Liver (tissue), 9 donors: Measurements from ENCODE around the gene SLC22A5. TPM values are rescaled to one million over a fixed set of nuclear protein-coding genes. Genes with fewer than 3 reads are reported as not detected.
"Not testable (repeated sequence)": the region's sequence is repeated elsewhere in the genome, so short reads cannot be mapped to it uniquely, and the experiment has no call there.

ENCODE experiments used
- DNase-seq: peaks from one replicate; pipeline ENCODE4 v3.0.0-alpha.2; 2017; ENCODE audit warnings: low spot score
- H3K27ac ChIP-seq, 2 donors: one replicate each; pipeline ENCODE4 v1.7.0; 2013; ENCODE audit warnings: inconsistent platforms in 2 of 2, low read length in 2 of 2, control low read depth in 1 of 2, low read depth in 1 of 2, mild to moderate bottlenecking in 1 of 2
- H3K27me3 ChIP-seq, 4 donors: one replicate each; pipeline versions ENCODE4 v1.6.1 to v1.7.0; 2013; ENCODE audit warnings: low read length in 3 of 4, inconsistent platforms in 1 of 4, mild to moderate bottlenecking in 1 of 4, moderate library complexity in 1 of 4; ENCODE audit not compliant: control insufficient read depth in 4 of 4, insufficient read depth in 4 of 4
- H3K36me3 ChIP-seq, 4 donors: one replicate each; pipeline versions ENCODE4 v1.6.1 to v1.7.0; 2013; ENCODE audit warnings: low read length in 3 of 4, mild to moderate bottlenecking in 3 of 4, low read depth in 1 of 4, moderate library complexity in 1 of 4; ENCODE audit not compliant: control insufficient read depth in 4 of 4, insufficient read depth in 3 of 4
- H3K4me1 ChIP-seq, 4 donors: one replicate each; pipeline versions ENCODE4 v1.6.1 to v1.7.0; 2013; ENCODE audit warnings: low read length in 3 of 4, mild to moderate bottlenecking in 3 of 4, moderate library complexity in 1 of 4; ENCODE audit not compliant: control insufficient read depth in 4 of 4, insufficient read depth in 4 of 4
- H3K4me3 ChIP-seq, 3 donors: one replicate each; pipeline versions ENCODE4 v1.6.1 to v1.7.0; 2013; ENCODE audit warnings: low read length in 3 of 3, control low read depth in 1 of 3, low read depth in 1 of 3, mild to moderate bottlenecking in 1 of 3
- H3K9ac ChIP-seq, 2 donors: one replicate each; pipeline ENCODE4 v1.7.0; 2013; ENCODE audit warnings: low read length in 2 of 2, mild to moderate bottlenecking in 2 of 2, moderate library complexity in 2 of 2, control low read depth in 1 of 2, low read depth in 1 of 2
- H3K9me3 ChIP-seq, 4 donors: one replicate each; pipeline versions ENCODE4 v1.6.1 to v1.7.0; 2013; ENCODE audit warnings: low read length in 3 of 4; ENCODE audit not compliant: control insufficient read depth in 4 of 4
- GABPA ChIP-seq, 2 donors: IDR thresholded peaks in 1 of 2; conservative IDR thresholded peaks in 1 of 2; 2 replicates each; pipeline ENCODE4 v1.6.1; 2016; ENCODE audit warnings: antibody characterized with exemption in 2 of 2, mild to moderate bottlenecking in 1 of 2, moderate library complexity in 1 of 2
- HNF4A ChIP-seq, 2 donors: conservative IDR thresholded peaks; 2 replicates each; pipeline ENCODE4 v1.6.1; 2016; ENCODE audit warnings: antibody characterized with exemption in 2 of 2, mild to moderate bottlenecking in 2 of 2
- JUND ChIP-seq, 2 donors: IDR thresholded peaks; 2 replicates each; pipeline ENCODE4 v1.6.1; 2016; ENCODE audit warnings: antibody characterized with exemption in 2 of 2
- NR2F2 ChIP-seq: IDR thresholded peaks from 2 replicates; pipeline ENCODE4 v1.6.1; 2016; ENCODE audit warnings: antibody characterized with exemption
- RAD21 ChIP-seq, 2 donors: IDR thresholded peaks; 2 replicates each; pipeline ENCODE4 v1.6.1; 2016; ENCODE audit warnings: antibody characterized with exemption in 2 of 2, mild to moderate bottlenecking in 2 of 2
- RXRA ChIP-seq, 2 donors: IDR thresholded peaks; 2 replicates each; pipeline ENCODE4 v1.6.1; 2017 to 2018; ENCODE audit warnings: antibody characterized with exemption in 2 of 2, mild to moderate bottlenecking in 1 of 2
- SP1 ChIP-seq: IDR thresholded peaks from 2 replicates; pipeline ENCODE4 v1.6.1; 2018; ENCODE audit warnings: antibody characterized with exemption, mild to moderate bottlenecking
- TAF1 ChIP-seq: conservative IDR thresholded peaks from 2 replicates; pipeline ENCODE4 v1.6.1; 2016; ENCODE audit warnings: antibody characterized with exemption, mild to moderate bottlenecking
- YY1 ChIP-seq: IDR thresholded peaks from 2 replicates; pipeline ENCODE4 v1.6.1; 2016; ENCODE audit warnings: antibody characterized with exemption, mild to moderate bottlenecking
- WGBS: extraction: QIAGEN DNeasy Blood & Tissue Kit; methylation state at CpG from one replicate; pipeline ENCODE4 v1.1.7; 2013; 5-methylcytosine and 5-hydroxymethylcytosine counted together
- polyA plus RNA-seq, 2 donors: library from polyadenylated mRNA; stranded (reverse) in 1 of 2; unstranded in 1 of 2; fragments of 200-250 nt in 1 of 2; fragments of >200 nt in 1 of 2; fragmentation: Nextera tagmentation in 1 of 2; extraction: Ambion mirVana in 1 of 2; gene quantifications; one replicate each; pipeline versions ENCODE4 v1.2.1 to v1.2.3, GENCODE V29; 2013 to 2015
- total RNA-seq, 2 donors: library from RNA; depleted of rRNA; stranded (reverse); fragments of >200 nt; gene quantifications; one replicate each; pipeline ENCODE4 v1.2.3, GENCODE V29; 2014
- TF ChIP-seq, protein P1 (sequence below): IDR thresholded peaks from 2 replicates; pipeline ENCODE4 v1.6.1; 2016; ENCODE audit warnings: antibody characterized with exemption
- TF ChIP-seq, protein P2 (sequence below): fragments of 150-350 bp; IDR thresholded peaks from 2 replicates; pipeline ENCODE4 v1.5.1; 2017; ENCODE audit warnings: improper control_type of control experiment, low read depth, low read length; ENCODE audit not compliant: missing input control
- TF ChIP-seq, protein P3 (sequence below): IDR thresholded peaks from 2 replicates; pipeline ENCODE4 v1.6.1; 2016; ENCODE audit warnings: antibody characterized with exemption
- TF ChIP-seq, protein P4 (sequence below): IDR thresholded peaks from 2 replicates; pipeline ENCODE4 v1.6.1; 2016; ENCODE audit warnings: antibody characterized with exemption, mild to moderate bottlenecking
- donor health status: healthy.
- donor health status: healthy.
- donor health status: healthy.
- donor health status: healthy.
- donor health status: healthy.

SLC22A5 gene
- total and polyA plus RNA-seq, 4 donors = 3.4 to 12.7 (median 8.5) TPM

DNA sequence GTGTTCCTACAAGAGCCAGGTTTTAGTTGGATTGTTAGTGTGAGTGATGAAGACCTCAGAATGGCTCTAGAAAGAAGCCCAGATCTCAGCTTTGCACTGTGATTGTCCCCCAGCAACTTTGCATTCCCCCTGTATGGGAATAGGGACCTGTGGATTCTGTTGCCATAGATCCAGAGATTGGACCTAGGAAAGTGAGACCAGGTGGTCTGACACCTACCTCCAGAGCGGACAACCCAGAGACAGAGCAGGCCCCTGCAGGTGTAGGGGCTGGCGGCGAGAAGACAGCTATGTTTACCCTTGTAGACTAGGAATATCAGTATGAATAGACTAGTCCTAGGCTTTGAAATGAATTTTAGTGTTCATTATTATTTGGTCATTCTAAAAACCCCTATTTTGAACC lies 67.4 kb downstream of the SLC22A5 start:
- Histone ChIP-seq H3K9ac (no peak overlapping the region), H3K36me3 (no peaks in the 10 kb centered on the region), H3K27ac (peak overlapping the region; percentile 36 to 56), H3K9me3 (no peaks in the 10 kb centered on the region), H3K4me1 (peaks cover 15 to 40% (median 23%) of the 10 kb centered on the region in 4 donors), H3K4me3 (no peak overlapping the region), H3K27me3 (no peaks in the 10 kb centered on the region)
- DNase-seq = no peak
- 96% methylated on average over 3 of the region's 3 CpGs for WGBS
- TF ChIP-seq GABPA (IDR thresholded peaks at IDR 0.05 in 1 of 2, conservative IDR thresholded peaks at IDR 0.05 in 1 of 2) (no peak), NR2F2 (no peak)

DNA sequence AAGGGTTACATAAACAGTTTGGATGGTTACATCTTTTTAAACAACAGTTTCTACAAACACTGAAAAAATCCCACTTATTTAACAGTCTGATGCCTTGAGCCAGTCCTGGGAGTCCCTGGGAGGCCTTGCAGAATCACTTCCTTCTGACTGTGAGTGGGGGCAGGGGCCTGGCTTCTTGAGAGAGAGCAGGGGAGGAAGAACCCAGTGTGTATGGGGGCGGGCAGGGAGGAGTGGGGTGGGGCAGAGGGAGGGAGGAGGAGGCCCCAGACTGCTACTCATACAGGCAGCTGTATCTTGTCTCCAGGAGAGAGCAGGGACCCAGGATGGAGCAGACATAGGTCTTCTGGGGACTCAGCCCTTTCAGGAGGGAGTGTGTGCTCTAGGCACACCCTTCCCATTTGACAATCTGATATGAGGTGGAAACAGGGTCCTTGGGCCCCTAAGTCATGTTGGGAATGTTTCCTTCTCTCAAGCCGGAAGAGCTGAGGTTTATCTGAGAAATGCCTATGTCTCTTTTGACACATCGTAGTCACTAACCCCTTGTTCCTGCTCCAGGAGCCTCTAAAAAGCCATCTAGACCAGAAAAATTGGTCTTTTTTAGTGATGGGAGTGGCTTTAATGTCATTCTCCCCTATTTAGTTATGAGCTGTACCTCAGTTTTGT lies 68.2 kb downstream of the SLC22A5 start:
- TF ChIP-seq, protein P1, sequence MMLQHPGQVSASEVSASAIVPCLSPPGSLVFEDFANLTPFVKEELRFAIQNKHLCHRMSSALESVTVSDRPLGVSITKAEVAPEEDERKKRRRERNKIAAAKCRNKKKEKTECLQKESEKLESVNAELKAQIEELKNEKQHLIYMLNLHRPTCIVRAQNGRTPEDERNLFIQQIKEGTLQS = no peak
- TF ChIP-seq RXRA (IDR thresholded peaks at IDR 0.05) (peak in 1 of 2 donors; percentile 17), JUND (IDR thresholded peaks at IDR 0.05) (no peak), NR2F2 (peak; percentile 37), RAD21 (IDR thresholded peaks at IDR 0.05) (peak in 1 of 2 donors; percentile 12), SP1 (peak; percentile 32), TAF1 (no peak), HNF4A (conservative IDR thresholded peaks at IDR 0.05) (no peak), YY1 (peak; percentile 15)
- TF ChIP-seq, protein P2, sequence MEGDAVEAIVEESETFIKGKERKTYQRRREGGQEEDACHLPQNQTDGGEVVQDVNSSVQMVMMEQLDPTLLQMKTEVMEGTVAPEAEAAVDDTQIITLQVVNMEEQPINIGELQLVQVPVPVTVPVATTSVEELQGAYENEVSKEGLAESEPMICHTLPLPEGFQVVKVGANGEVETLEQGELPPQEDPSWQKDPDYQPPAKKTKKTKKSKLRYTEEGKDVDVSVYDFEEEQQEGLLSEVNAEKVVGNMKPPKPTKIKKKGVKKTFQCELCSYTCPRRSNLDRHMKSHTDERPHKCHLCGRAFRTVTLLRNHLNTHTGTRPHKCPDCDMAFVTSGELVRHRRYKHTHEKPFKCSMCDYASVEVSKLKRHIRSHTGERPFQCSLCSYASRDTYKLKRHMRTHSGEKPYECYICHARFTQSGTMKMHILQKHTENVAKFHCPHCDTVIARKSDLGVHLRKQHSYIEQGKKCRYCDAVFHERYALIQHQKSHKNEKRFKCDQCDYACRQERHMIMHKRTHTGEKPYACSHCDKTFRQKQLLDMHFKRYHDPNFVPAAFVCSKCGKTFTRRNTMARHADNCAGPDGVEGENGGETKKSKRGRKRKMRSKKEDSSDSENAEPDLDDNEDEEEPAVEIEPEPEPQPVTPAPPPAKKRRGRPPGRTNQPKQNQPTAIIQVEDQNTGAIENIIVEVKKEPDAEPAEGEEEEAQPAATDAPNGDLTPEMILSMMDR = no peak
- TF ChIP-seq, protein P3, sequence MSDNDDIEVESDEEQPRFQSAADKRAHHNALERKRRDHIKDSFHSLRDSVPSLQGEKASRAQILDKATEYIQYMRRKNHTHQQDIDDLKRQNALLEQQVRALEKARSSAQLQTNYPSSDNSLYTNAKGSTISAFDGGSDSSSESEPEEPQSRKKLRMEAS = no peak
- TF ChIP-seq, protein P4, sequence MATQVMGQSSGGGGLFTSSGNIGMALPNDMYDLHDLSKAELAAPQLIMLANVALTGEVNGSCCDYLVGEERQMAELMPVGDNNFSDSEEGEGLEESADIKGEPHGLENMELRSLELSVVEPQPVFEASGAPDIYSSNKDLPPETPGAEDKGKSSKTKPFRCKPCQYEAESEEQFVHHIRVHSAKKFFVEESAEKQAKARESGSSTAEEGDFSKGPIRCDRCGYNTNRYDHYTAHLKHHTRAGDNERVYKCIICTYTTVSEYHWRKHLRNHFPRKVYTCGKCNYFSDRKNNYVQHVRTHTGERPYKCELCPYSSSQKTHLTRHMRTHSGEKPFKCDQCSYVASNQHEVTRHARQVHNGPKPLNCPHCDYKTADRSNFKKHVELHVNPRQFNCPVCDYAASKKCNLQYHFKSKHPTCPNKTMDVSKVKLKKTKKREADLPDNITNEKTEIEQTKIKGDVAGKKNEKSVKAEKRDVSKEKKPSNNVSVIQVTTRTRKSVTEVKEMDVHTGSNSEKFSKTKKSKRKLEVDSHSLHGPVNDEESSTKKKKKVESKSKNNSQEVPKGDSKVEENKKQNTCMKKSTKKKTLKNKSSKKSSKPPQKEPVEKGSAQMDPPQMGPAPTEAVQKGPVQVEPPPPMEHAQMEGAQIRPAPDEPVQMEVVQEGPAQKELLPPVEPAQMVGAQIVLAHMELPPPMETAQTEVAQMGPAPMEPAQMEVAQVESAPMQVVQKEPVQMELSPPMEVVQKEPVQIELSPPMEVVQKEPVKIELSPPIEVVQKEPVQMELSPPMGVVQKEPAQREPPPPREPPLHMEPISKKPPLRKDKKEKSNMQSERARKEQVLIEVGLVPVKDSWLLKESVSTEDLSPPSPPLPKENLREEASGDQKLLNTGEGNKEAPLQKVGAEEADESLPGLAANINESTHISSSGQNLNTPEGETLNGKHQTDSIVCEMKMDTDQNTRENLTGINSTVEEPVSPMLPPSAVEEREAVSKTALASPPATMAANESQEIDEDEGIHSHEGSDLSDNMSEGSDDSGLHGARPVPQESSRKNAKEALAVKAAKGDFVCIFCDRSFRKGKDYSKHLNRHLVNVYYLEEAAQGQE = no peak
- DNase-seq = no peak
- Histone ChIP-seq H3K4me1 (peaks cover 15 to 40% (median 23%) of the 10 kb centered on the region in 4 donors), H3K4me3 (no peak overlapping the region), H3K27ac (peak overlapping the region; percentile 14 to 54), H3K27me3 (no peaks in the 10 kb centered on the region), H3K36me3 (no peaks in the 10 kb centered on the region), H3K9me3 (no peaks in the 10 kb centered on the region), H3K9ac (no peak overlapping the region)
- WGBS = 63% methylated on average over 3 of the region's 3 CpGs

DNA sequence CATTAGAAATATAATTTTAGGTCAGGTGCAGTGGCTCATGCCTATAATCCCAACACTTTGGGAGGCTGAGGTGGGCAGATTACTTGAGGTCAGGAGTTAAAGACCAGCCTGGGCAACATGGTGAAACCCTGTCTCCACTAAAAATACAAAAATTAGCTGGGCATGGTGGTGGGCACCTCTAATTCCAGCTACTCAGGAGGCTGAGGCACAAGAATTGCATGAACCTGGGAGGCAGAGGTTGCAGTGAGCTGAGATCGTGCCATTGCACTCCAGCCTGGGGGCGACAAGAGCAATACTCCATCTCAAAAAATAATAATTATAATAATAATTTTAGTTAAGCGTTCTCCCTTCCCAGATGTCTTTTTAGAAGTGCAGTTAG lies 68.7 kb downstream of the SLC22A5 start:
- Histone ChIP-seq H3K27ac (peak overlapping the region in 1 of 2 donors; percentile 14), H3K4me1 (peaks cover 15 to 36% (median 22%) of the 10 kb centered on the region in 4 donors)
- H3K9me3 ChIP-seq, DNase-seq, H3K27me3 ChIP-seq, H3K9ac ChIP-seq, H3K36me3 ChIP-seq, H3K4me3 ChIP-seq: not testable (repeated sequence)
- 94% methylated on average over 3 of the region's 3 CpGs for WGBS
